AG09319 (cell line): ENCODE measurements around the gene AMH.
A peak's percentile ranks its signal among the peaks of the same experiment; 100 is the strongest.

Source experiments
- DNase-seq: peaks from one replicate; pipeline ENCODE4 v3.0.0-alpha.2; 2010; ENCODE audit warnings: low read depth; ENCODE audit errors: extremely low read depth
- CTCF ChIP-seq: IDR thresholded peaks from 2 replicates; pipeline ENCODE4 v1.5.1; 2011; ENCODE audit warnings: low read depth, mild to moderate bottlenecking, inconsistent platforms, low read length, moderate library complexity

The AMH gene

GRCh38 chr19:2288818-2289713 is 39.9 kb downstream of the AMH start:
- no peak for TF ChIP-seq CTCF
- DNase-seq: no peak

GRCh38 chr19:2289714-2290435 is 40.8 kb downstream of the AMH start:
- DNase-seq: no peak

GRCh38 chr19:2290441-2291184 is 41.5 kb downstream of the AMH start:
- no peak for TF ChIP-seq CTCF
- no peak for DNase-seq

More at GRCh38 chr19:2289714-2290435, 40.8 kb downstream of the AMH start:
- no peak for TF ChIP-seq CTCF

GRCh38 chr19:2291185-2291751 is 42.1 kb downstream of the AMH start:
- DNase-seq: no peak
- TF ChIP-seq CTCF: no peak

GRCh38 chr19:2294687-2295335 is 45.7 kb downstream of the AMH start:
- no peak for TF ChIP-seq CTCF

GRCh38 chr19:2296141-2296540 is 47.0 kb downstream of the AMH start:
- TF ChIP-seq CTCF: no peak
- no peak for DNase-seq

More at GRCh38 chr19:2294687-2295335, 45.7 kb downstream of the AMH start:
- DNase-seq: peak; percentile 74
